ENCODE measurements around the gene CAPN2.
"Not testable (repeated sequence)": the region's sequence is repeated elsewhere in the genome, so short reads cannot be mapped to it uniquely, and the experiment has no call there.

The CAPN2 gene

GRCh38 chr1:223813645-223814044 is 101.3 kb downstream of the CAPN2 start:
- H3K4me3 ChIP-seq (ENCODE audit: low read depth, low read length) = no peak overlapping the region
- DNase-seq (ENCODE audit: low read depth) = no peak
- in situ Hi-C loops (cut with HindIII; ENCODE audit: low sequenced_read_pairs) = no loop called here
- no peak for TF ChIP-seq CTCF (IDR thresholded peaks at IDR 0.05; ENCODE audit: low read depth, low read length, missing control alignments)

- no peak overlapping the region for H3K4me3 ChIP-seq (ENCODE audit: low read depth, low read length)
- no peak for DNase-seq (ENCODE audit: low read depth)
- no peak for TF ChIP-seq CTCF (IDR thresholded peaks at IDR 0.05; ENCODE audit: low read depth, low read length, missing control alignments)
- in situ Hi-C loops (cut with HindIII; ENCODE audit: low sequenced_read_pairs) = no loop called here
These were observed 102.9 kb downstream of the CAPN2 start for GRCh38 chr1:223815020-223815853.

- DNase-seq (ENCODE audit: low read depth) = no peak
- no peak overlapping the region for H3K4me3 ChIP-seq (ENCODE audit: low read depth, low read length)
- in situ Hi-C loops (cut with HindIII; ENCODE audit: low sequenced_read_pairs) = no loop called here
- TF ChIP-seq CTCF (IDR thresholded peaks at IDR 0.05; ENCODE audit: low read depth, low read length, missing control alignments) = no peak
These were observed 103.5 kb downstream of the CAPN2 start for GRCh38 chr1:223815865-223816264.

GRCh38 chr1:223817265-223817664 is 104.9 kb downstream of the CAPN2 start:
- in situ Hi-C loops (cut with HindIII; ENCODE audit: low sequenced_read_pairs); DNase-seq (ENCODE audit: low read depth); H3K4me3 ChIP-seq (ENCODE audit: low read depth, low read length): not testable (repeated sequence)

GRCh38 chr1:223819730-223820514 is 107.6 kb downstream of the CAPN2 start:
- in situ Hi-C loops (cut with HindIII; ENCODE audit: low sequenced_read_pairs) = no loop called here
- DNase-seq (ENCODE audit: low read depth) = no peak
- no peak for TF ChIP-seq CTCF (IDR thresholded peaks at IDR 0.05; ENCODE audit: low read depth, low read length, missing control alignments)
- no peak overlapping the region for H3K4me3 ChIP-seq (ENCODE audit: low read depth, low read length)

- in situ Hi-C loops (cut with HindIII; ENCODE audit: low sequenced_read_pairs) = no loop called here
- H3K4me3 ChIP-seq (ENCODE audit: low read depth, low read length) = no peak overlapping the region
- no peak for DNase-seq (ENCODE audit: low read depth)
- no peak for TF ChIP-seq CTCF (IDR thresholded peaks at IDR 0.05; ENCODE audit: low read depth, low read length, missing control alignments)
These were observed 108.1 kb downstream of the CAPN2 start for GRCh38 chr1:223820515-223820858.

- no peak for TF ChIP-seq CTCF (IDR thresholded peaks at IDR 0.05; ENCODE audit: low read depth, low read length, missing control alignments)
- H3K4me3 ChIP-seq (ENCODE audit: low read depth, low read length) = no peak overlapping the region
- in situ Hi-C loops (cut with HindIII; ENCODE audit: low sequenced_read_pairs) = no loop called here
These were observed 108.6 kb downstream of the CAPN2 start for GRCh38 chr1:223820971-223821370.

More at GRCh38 chr1:223820971-223821370, 108.6 kb downstream of the CAPN2 start:
- DNase-seq (ENCODE audit: low read depth) = no peak
